WERI-Rb-1 (cell line): Measurements from ENCODE around the gene NPDC1.
"Not testable (repeated sequence)": the region's sequence is repeated elsewhere in the genome, so short reads cannot be mapped to it uniquely, and the experiment has no call there.

Experiments
- DNase-seq: peaks from one replicate; pipeline ENCODE4 v3.0.0-alpha.2; 2020
- H3K27ac ChIP-seq: fragments of 250-450 bp; sonication (Bioruptor Pico); 2 replicates; pipeline ENCODE4 v1.5.1; 2020; ENCODE audit warnings: mild to moderate bottlenecking, moderate library complexity
- H3K27me3 ChIP-seq: fragments of 250-450 bp; sonication (Bioruptor Pico); 2 replicates; pipeline ENCODE4 v1.5.1; 2021; ENCODE audit warnings: mild to moderate bottlenecking, low read depth, moderate library complexity; ENCODE audit not compliant: insufficient read depth, severe bottlenecking
- H3K36me3 ChIP-seq: fragments of 250-450 bp; sonication (Bioruptor Pico); 2 replicates; pipeline ENCODE4 v1.5.1; 2020; ENCODE audit warnings: mild to moderate bottlenecking, moderate library complexity
- H3K4me3 ChIP-seq: 2 replicates; pipeline ENCODE4 v1.5.1; 2011; ENCODE audit warnings: low read depth, mild to moderate bottlenecking, control low read depth, low read length
- H3K9me3 ChIP-seq: fragments of 250-450 bp; sonication (Bioruptor Pico); 2 replicates; pipeline ENCODE4 v1.5.1; 2021; ENCODE audit warnings: mild to moderate bottlenecking, moderate library complexity; ENCODE audit not compliant: severe bottlenecking
- CTCF ChIP-seq: IDR thresholded peaks from 2 replicates; pipeline ENCODE4 v1.5.1; 2011; ENCODE audit warnings: low read depth, mild to moderate bottlenecking, control low read depth, inconsistent platforms, low read length

The NPDC1 gene

GRCh38 chr9:137065336-137065967, 19.5 kb upstream of the NPDC1 start:
- no peak overlapping the region for H3K27ac ChIP-seq
- peaks cover 42% of the 10 kb centered on the region for H3K36me3 ChIP-seq
- H3K27me3 ChIP-seq = no peaks in the 10 kb centered on the region
- H3K4me3 ChIP-seq = no peak overlapping the region
- no peaks in the 10 kb centered on the region for H3K9me3 ChIP-seq
- DNase-seq = no peak
- no peak for TF ChIP-seq CTCF

DNA sequence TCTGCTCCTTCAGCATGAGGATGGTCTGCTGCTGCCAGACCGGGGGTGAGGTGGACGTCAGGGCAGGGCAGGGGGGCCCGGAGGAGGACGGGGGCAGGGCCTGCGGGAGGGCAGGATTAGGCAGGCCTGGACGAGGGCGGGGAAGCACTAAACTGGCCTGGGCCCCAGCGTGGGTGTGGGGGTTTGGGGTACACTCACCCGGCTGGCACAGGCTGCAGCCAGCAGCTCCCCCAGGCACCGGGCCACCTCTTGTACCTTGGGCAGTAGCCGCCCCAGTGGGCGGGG, 18.8 kb upstream of the NPDC1 start:
- Histone ChIP-seq H3K27ac (no peak overlapping the region), H3K27me3 (no peaks in the 10 kb centered on the region), H3K9me3 (no peaks in the 10 kb centered on the region), H3K36me3 (peaks cover 42% of the 10 kb centered on the region), H3K4me3 (no peak overlapping the region)
- DNase-seq = no peak
- no peak for TF ChIP-seq CTCF

DNA sequence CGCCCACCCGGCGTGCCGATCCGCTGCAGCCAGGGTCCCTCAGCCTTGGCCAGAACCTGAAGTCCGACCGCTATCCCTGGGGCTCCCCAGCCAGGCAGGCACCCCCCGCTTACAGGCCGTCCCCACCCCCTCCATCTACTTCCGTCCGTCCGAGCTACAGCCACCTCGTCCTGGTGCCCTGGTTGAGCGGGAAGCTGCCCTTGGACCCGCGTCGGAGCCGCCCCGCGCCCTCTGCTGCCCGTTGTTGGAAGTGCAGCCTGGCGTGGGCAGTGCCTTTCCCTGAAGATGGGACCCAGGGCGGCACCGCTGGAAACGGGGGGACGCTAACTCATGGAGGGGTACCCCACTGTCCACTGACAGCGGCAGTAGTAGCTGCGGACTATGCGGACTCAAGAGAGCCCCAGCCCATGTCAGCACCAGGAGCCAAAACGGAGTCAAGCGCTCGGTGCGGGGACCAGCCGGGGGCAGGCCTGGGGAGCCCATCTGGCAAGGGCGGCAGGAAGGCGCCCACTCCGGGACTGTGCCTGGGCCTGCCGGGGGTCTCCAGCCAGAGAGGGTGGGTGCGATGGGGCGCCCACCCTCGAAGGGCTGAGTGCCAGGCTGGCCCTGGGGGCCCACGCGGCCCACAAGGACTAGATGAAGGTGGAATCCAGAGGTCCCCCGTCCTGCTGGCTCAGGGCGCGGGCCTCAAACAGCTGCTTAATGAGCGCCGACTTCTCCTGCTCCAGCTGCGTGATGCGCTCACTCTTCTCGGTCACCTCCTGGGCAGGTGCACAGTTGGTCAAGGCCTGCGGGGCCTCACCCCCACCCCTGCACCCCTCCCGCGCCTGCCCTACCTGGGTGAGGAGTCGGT, 18.3 kb upstream of the NPDC1 start:
- Histone ChIP-seq H3K9me3 (no peaks in the 10 kb centered on the region), H3K36me3 (peaks cover 42% of the 10 kb centered on the region), H3K27me3 (no peaks in the 10 kb centered on the region), H3K4me3 (no peak overlapping the region), H3K27ac (peak overlapping the region; percentile 50)
- peak; percentile 94 for TF ChIP-seq CTCF
- DNase-seq = peak; percentile 78

DNA sequence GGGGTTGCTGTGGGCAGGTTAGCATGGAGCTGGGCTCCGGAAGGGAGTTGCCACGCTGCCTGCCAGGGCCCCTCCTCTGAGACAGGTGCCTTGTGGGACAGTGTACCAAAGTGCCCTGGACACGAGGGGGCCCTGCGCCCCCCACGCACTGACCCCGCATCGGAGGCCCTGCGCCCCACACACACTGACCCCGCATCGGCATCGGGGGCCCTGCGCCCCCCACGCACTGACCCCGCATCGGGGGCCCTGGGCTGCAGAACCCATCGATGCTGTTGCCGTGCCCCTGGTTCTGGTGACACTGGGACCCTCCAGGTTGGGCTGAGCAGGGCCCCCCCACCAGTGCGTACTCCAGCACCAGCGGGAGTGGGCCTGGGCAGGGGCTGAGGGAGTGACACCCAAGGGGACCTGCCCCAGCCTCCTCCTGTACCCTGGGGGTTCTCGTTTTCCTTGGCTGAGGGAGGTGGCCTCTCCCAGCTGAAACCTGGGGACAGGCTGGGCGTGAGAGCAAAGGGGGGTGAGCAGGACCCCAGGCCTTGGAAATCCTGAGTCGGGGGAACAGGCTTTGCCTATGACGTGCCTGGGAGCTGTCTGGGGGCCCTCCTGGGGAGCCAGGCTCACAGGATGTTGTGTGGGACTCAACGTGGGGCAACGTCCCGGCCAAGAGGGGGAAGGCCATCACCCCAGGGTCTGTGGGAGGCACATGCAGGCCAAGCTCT, 17.5 kb upstream of the NPDC1 start:
- Histone ChIP-seq H3K4me3 (no peak overlapping the region), H3K27ac (peak overlapping the region; percentile 50), H3K36me3 (peaks cover 40% of the 10 kb centered on the region), H3K9me3 (no peaks in the 10 kb centered on the region), H3K27me3 (no peaks in the 10 kb centered on the region)
- DNase-seq = no peak
- no peak for TF ChIP-seq CTCF

DNA sequence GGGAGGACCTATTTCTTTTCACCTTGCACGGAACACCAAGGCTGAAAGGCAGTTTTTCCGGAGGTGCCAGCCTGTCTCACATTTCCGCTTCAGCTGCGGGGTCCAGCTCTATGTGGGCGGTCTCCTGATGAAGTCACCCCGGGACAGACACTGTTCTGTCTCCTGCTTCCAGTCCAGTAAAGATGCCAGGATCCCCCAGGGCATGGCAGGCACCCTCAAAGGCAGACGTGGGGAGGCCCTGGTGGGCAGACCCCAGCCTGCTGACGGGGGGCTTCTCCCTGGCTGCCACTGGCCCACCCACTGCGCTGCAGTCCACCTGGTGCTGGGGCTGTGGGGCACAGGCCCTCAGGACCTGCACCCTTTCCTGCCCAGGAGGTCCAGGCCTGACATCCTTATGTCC, 16.8 kb upstream of the NPDC1 start:
- DNase-seq, H3K9me3 ChIP-seq, H3K27me3 ChIP-seq, H3K27ac ChIP-seq, H3K4me3 ChIP-seq: not testable (repeated sequence)
- H3K36me3 ChIP-seq = peaks cover 37% of the 10 kb centered on the region

- no peak overlapping the region for H3K27ac ChIP-seq
- no peak for DNase-seq
- no peak overlapping the region for H3K4me3 ChIP-seq
- H3K9me3 ChIP-seq = no peaks in the 10 kb centered on the region
- no peak for TF ChIP-seq CTCF
- no peaks in the 10 kb centered on the region for H3K27me3 ChIP-seq
- H3K36me3 ChIP-seq = peaks cover 36% of the 10 kb centered on the region
These were observed 16.4 kb upstream of the NPDC1 start for GRCh38 chr9:137062384-137062783.
